CD4-positive, alpha-beta T cell (primary cell): ENCODE measurements around the gene POLR3H. TPM values are rescaled to one million over a fixed set of nuclear protein-coding genes. Genes with fewer than 3 reads are reported as not detected.

Experiments
- ATAC-seq: fragments of 200-7000 bp; cut with Tn5 transposase; one replicate; pipeline ENCODE4 v1.10.0; 2022; ENCODE audit warnings: mild to moderate bottlenecking; ENCODE audit not compliant: poor library complexity
- CTCF ChIA-PET: fragments of 350-600 bp; sonication (Branson Sonifier 250); formaldehyde crosslinking; loops from one replicate; lab custom pipeline; 2021; ENCODE audit warnings: antibody characterized with exemption, inconsistent platforms; lab: Charles Lee
- POLR2A ChIA-PET: fragments of 350-600 bp; sonication (Branson Sonifier 250); formaldehyde crosslinking; loops from one replicate; lab custom pipeline; 2021; ENCODE audit warnings: antibody characterized with exemption, inconsistent platforms; lab: Charles Lee
- DNase-seq, 14 experiments: peaks; one replicate each; pipeline ENCODE4 v3.0.0-alpha.2; 2013 to 2020; ENCODE audit warnings: mixed read lengths in 2 of 14
- H3K27ac ChIP-seq, 2 donors: one replicate each; pipeline versions ENCODE4 v1.5.1 to v1.7.0; 2013; ENCODE audit warnings: low read length in 2 of 2, low read depth in 1 of 2, mild to moderate bottlenecking in 1 of 2
- H3K27me3 ChIP-seq, 2 experiments: 1 replicate in 1 of 2; 2 replicates in 1 of 2; pipeline versions ENCODE4 v1.6.1 to v1.7.0; 2013; ENCODE audit warnings: low read length in 2 of 2, control low read depth in 1 of 2, mild to moderate bottlenecking in 1 of 2, moderate library complexity in 1 of 2; ENCODE audit not compliant: insufficient read depth in 2 of 2, control insufficient read depth in 1 of 2
- H3K36me3 ChIP-seq: one replicate; pipeline ENCODE4 v1.6.1; 2013; ENCODE audit warnings: low read length, control low read depth; ENCODE audit not compliant: insufficient read depth
- H3K4me1 ChIP-seq: one replicate; pipeline ENCODE4 v1.6.1; 2013; ENCODE audit warnings: low read length, control low read depth; ENCODE audit not compliant: insufficient read depth
- H3K4me3 ChIP-seq: one replicate; pipeline ENCODE4 v1.5.1; 2013; ENCODE audit warnings: mild to moderate bottlenecking, low read length, moderate library complexity
- H3K9me3 ChIP-seq, 2 experiments: 1 replicate in 1 of 2; 2 replicates in 1 of 2; pipeline versions ENCODE4 v1.6.1 to v1.7.0; 2013; ENCODE audit warnings: low read length in 2 of 2, mild to moderate bottlenecking in 2 of 2, control low read depth in 1 of 2, moderate library complexity in 1 of 2; ENCODE audit not compliant: control insufficient read depth in 1 of 2, insufficient read depth in 1 of 2
- H3K27ac Mint-ChIP-seq: one replicate; pipeline ENCODE4 v1.8.0; 2020; ENCODE audit warnings: mixed read lengths
- H3K27me3 Mint-ChIP-seq: one replicate; pipeline ENCODE4 v1.8.0; 2021; ENCODE audit warnings: mixed read lengths
- H3K36me3 Mint-ChIP-seq: one replicate; pipeline ENCODE4 v1.8.0; 2021; ENCODE audit warnings: low read depth, mixed read lengths
- H3K4me1 Mint-ChIP-seq: one replicate; pipeline ENCODE4 v1.8.0; 2021; ENCODE audit warnings: low read depth, mixed read lengths
- H3K4me3 Mint-ChIP-seq: one replicate; pipeline ENCODE4 v1.8.0; 2020; ENCODE audit warnings: mild to moderate bottlenecking, mixed read lengths
- H3K9me3 Mint-ChIP-seq: one replicate; pipeline ENCODE4 v1.8.0; 2020; ENCODE audit warnings: mixed read lengths
- CTCF ChIP-seq: fragments of 200-600 bp; IDR thresholded peaks from one replicate; pipeline ENCODE4 v1.8.0; 2022; ENCODE audit warnings: antibody characterized with exemption, mild to moderate bottlenecking
- intact Hi-C, 2 experiments: fragments of 100-400 bp; cut with DNase I in 1 of 2; cut with micrococcal nuclease in 1 of 2; formaldehyde crosslinking; loops; one replicate each; pipeline versions ENCODE4 v1.15.1 to v1.9.0; 2023 to 2025; cut with DNase I, micrococcal nuclease
- total RNA-seq, 174 experiments: library from RNA in 2 of 174; stranded (reverse) in 2 of 174; gene quantifications; one replicate each; pipeline ENCODE4 v1.2.3 and lab custom pipeline; 2021 to 2026

The POLR3H gene
- total RNA-seq, 2 experiments from 2014 or later, result 13.4 to 17.3 TPM

DNA sequence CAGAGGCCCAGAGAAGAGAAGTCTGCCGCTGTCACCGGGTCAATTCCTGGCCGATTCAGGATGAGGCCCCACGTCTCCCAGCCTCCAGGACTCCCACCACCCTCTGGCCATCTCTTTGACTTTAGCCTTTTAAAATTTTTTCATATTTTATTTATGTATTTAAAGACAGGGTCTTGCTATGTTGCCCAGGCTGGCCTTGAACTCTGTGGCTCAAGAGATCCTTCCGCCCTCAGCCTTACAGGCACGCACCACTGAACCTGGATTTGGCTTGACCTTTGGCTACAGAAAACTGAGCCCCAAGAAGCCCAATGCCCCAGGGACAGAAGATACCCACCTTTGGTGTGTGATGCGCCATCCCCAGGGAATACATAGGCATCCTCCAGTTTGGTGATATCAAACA, 3.9 kb downstream of the POLR3H start:
- no peak for DNase-seq
- ChIA-PET CTCF (no interaction called here), POLR2A (no interaction called here)
- peaks cover 40% of the 10 kb centered on the region for H3K4me1 Mint-ChIP-seq
- no peaks in the 10 kb centered on the region for H3K27me3 Mint-ChIP-seq
- peak overlapping the region; percentile 4 for H3K4me3 Mint-ChIP-seq
- H3K4me1 ChIP-seq, result peaks cover 26% of the 10 kb centered on the region
- H3K27ac Mint-ChIP-seq, result peak overlapping the region; percentile 12
- H3K9me3 ChIP-seq, result no peaks in the 10 kb centered on the region
- H3K36me3 Mint-ChIP-seq, result peaks cover 28% of the 10 kb centered on the region
- H3K27me3 ChIP-seq, result no peaks in the 10 kb centered on the region
- no peak overlapping the region for H3K27ac ChIP-seq
- no peak for TF ChIP-seq CTCF
- H3K36me3 ChIP-seq, result peaks cover 11% of the 10 kb centered on the region
- intact Hi-C loops, result loop anchor here in 1 of 2 experiments (5.0 to 10.0 kb wide), 2 partner anchors 73 to 256 kb away; partner anchors contain the start of genes ACO2, PHF5A and RANGAP1
- H3K9me3 Mint-ChIP-seq, result no peaks in the 10 kb centered on the region
- H3K4me3 ChIP-seq, result no peak overlapping the region
- no peak for ATAC-seq

DNA sequence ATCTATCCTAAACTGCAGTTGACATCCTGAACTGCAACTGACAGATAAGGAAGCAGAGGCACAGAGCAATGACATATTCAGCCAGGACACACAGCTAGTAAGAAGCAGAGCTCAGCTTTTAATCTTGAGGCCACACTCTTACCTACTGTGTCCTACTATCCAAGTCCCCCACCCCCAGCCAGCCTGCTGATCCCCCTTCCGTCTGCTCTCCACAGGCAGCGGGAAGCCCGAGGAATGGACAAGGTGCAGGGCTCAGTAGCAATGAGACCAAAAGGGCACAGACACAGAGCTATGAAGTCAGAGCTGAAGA, 4.3 kb downstream of the POLR3H start:
- ChIA-PET CTCF (no interaction called here), POLR2A (no interaction called here)
- DNase-seq, result no peak
- peaks cover 23% of the 10 kb centered on the region for H3K4me1 ChIP-seq
- peaks cover 11% of the 10 kb centered on the region for H3K36me3 ChIP-seq
- Mint-ChIP-seq H3K27me3 (no peaks in the 10 kb centered on the region), H3K9me3 (no peaks in the 10 kb centered on the region), H3K27ac (peak overlapping the region; percentile 12), H3K4me1 (peaks cover 36% of the 10 kb centered on the region), H3K4me3 (no peak overlapping the region), H3K36me3 (peaks cover 32% of the 10 kb centered on the region)
- H3K27me3 ChIP-seq, result no peaks in the 10 kb centered on the region
- H3K4me3 ChIP-seq, result no peak overlapping the region
- H3K27ac ChIP-seq, result no peak overlapping the region
- ATAC-seq, result no peak
- intact Hi-C loops, result loop anchor here in 1 of 2 experiments (5.0 to 10.0 kb wide), 2 partner anchors 73 to 255 kb away; partner anchors contain the start of genes ACO2, PHF5A and RANGAP1
- no peaks in the 10 kb centered on the region for H3K9me3 ChIP-seq
- no peak for TF ChIP-seq CTCF

DNA sequence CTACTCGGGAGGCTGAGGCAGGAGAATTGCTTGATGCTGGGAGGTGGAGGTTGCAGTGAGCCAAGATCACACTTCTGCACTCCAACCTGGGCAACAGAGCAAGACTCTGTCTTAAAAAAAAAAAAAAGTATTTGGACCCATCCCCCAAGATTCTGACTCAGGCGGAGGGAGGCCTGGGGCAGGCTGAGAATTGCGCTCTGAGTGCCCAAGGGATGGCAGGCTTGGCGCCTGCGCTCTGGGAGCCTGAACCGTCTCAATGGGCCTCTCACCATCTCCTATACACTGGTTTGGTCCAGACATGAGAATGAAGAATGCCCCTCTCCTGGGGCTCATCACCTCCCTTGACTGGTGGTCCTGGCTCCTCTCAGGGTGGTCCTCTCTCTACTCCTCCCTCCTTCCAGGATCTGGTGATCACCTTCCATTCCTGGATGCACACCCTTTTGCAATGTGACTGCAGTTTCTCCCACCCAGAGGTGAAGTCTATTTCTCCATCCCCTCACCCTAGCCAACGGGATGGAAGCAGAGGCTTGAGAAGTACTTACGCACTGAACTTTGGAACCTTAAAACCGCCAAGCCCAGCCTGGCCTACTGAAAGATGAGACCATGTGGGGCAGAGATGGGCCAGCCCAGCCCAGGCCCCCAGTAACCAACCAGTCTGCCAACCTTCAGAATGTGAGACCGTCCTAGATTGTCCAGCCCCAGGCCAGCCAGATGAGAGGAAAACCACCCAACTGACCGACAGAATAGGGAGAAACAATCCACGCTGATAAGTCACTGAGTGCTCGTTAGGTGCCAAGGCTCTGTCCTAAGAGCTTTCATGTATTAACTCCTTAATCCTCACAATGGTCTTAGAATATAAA, 4.9 kb downstream of the POLR3H start:
- ATAC-seq, result no peak
- no peak overlapping the region for H3K4me3 Mint-ChIP-seq
- DNase-seq, result peak in 1 of 14 experiments; percentile 13
- peaks cover 18% of the 10 kb centered on the region for H3K4me1 ChIP-seq
- peaks cover 32% of the 10 kb centered on the region for H3K36me3 Mint-ChIP-seq
- ChIA-PET POLR2A (no interaction called here), CTCF (no interaction called here)
- no peaks in the 10 kb centered on the region for H3K9me3 ChIP-seq
- H3K27ac Mint-ChIP-seq, result peak overlapping the region; percentile 12
- TF ChIP-seq CTCF, result no peak
- H3K4me3 ChIP-seq, result no peak overlapping the region
- no peak overlapping the region for H3K27ac ChIP-seq
- no peaks in the 10 kb centered on the region for H3K9me3 Mint-ChIP-seq
- peaks cover 12% of the 10 kb centered on the region for H3K36me3 ChIP-seq
- H3K4me1 Mint-ChIP-seq, result peaks cover 30% of the 10 kb centered on the region
- no peaks in the 10 kb centered on the region for H3K27me3 ChIP-seq
- intact Hi-C loops, result loop anchor here in 1 of 2 experiments (5.0 to 10.0 kb wide), 2 partner anchors 72 to 255 kb away; partner anchors contain the start of genes ACO2, PHF5A and RANGAP1
- no peaks in the 10 kb centered on the region for H3K27me3 Mint-ChIP-seq
